ENCODE data around the gene PRADC1.

Gene PRADC1

GRCh38 chr2:73215254-73215653 lies 17.8 kb downstream of the PRADC1 start:
- H3K27ac ChIP-seq: peak overlapping the region; percentile 78
- TF ChIP-seq CTCF (conservative IDR thresholded peaks at IDR 0.05): no peak

DNA sequence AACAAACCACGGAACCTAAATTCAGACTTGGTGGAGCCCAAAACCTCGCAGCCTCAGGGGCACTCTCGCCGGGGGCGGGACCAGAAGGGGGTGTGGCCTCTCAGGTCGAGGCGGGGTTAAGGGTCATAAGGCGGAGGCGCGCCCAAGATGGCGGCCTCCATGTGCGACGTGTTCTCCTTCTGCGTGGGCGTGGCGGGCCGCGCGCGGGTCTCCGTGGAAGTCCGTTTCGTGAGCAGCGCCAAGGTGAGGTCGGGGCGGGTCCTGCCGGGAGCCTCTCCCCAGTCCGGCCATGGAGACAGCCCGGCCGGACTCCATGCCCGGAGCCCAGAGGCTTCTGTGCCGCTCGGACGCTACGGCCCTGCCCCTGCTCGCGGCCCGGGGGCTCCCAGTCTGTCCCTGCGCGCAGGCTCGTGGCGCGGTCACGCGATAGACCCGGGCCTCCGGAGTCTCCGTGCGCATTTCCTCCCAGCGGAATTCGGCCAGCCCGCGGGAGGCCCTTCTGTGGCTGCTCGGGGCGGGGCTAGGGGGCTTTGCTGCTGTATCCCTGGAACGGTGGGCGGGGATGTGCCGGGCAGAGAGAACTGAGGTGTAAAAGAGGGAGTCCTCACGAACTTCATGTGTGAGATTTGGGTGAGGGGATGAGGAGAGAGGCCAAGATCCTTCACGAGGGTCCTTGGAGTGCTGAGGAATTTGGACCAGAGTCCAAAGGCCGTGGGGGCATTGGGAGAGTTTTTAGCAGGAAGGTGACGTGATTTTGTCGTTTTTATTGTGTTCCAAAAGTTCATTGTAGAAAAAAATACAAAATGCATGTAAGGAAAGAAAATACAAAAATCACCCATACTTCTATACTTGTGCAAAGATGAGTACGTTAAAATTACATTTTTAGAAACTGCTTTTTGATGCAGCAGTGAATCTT lies 18.7 kb downstream of the PRADC1 start, which contains the start of gene SMYD5:
Gene SMYD5 (plus strand): TSS at position 126 of the 916 bp plus-strand sequence. CDS start 22 bp downstream, at position 148.
- TF ChIP-seq CTCF (conservative IDR thresholded peaks at IDR 0.05): no peak
- peak within 1 kb of the TSS; percentile 78 for H3K27ac ChIP-seq

GRCh38 chr2:73212448-73213176 lies 20.4 kb downstream of the PRADC1 start:
- peak; percentile 96 for TF ChIP-seq CTCF (conservative IDR thresholded peaks at IDR 0.05)
- no peak overlapping the region for H3K27ac ChIP-seq

DNA sequence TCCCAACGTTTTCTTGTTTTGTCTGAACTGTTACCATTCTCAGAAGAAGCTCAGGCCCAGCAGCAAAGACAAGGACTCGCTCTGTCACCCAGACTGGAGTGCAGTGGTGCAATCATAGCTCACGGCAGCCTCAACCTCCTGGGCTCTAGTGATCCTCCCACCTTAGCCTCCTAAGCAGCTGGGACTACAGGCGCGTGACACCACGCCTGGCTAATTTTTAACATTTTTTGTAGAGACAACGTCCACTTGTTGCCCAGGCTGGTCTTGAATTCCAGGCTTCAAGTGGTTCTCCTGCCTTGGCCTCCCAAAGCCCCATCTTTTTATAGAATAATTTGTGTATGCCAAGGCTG lies 21.0 kb downstream of the PRADC1 start:
- TF ChIP-seq CTCF (conservative IDR thresholded peaks at IDR 0.05): no peak
- H3K27ac ChIP-seq: no peak overlapping the region

GRCh38 chr2:73210696-73211095 lies 22.3 kb downstream of the PRADC1 start:
- TF ChIP-seq CTCF (conservative IDR thresholded peaks at IDR 0.05): no peak

GRCh38 chr2:73210019-73210418 lies 23.0 kb downstream of the PRADC1 start:
- H3K27ac ChIP-seq: no peak overlapping the region
- no peak for TF ChIP-seq CTCF (conservative IDR thresholded peaks at IDR 0.05)

More at GRCh38 chr2:73210696-73211095, 22.3 kb downstream of the PRADC1 start:
- H3K27ac ChIP-seq: no peak overlapping the region

DNA sequence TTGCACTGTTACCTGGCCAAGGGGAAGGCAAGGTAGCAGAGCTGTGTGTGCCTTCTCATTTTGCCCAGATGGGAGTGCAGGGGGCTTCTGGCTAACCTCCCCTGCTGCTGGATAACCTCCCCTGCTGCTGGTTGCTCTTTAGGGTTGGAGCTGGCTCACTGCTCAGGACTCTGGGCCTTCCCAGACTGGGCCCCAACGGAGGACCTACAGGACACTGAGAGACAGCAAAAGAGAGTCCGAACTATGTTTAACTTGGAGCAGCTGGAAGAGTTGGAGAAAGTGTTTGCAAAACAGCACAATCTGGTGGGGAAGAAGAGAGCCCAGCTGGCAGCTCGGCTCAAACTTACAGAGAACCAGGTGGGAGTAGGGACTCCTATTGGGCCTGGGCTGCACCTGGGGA lies 24.8 kb downstream of the PRADC1 start:
- H3K27ac ChIP-seq: no peak overlapping the region
- TF ChIP-seq CTCF (conservative IDR thresholded peaks at IDR 0.05): no peak
